SK-N-MC (cell line): Measurements from ENCODE around the gene PNPLA8.

Experiments
- EZH2 ChIP-seq: fragments of 200-600 bp; sonication (generic); IDR thresholded peaks from one replicate; pipeline ENCODE4 v1.6.1; 2017; ENCODE audit warnings: antibody characterized with exemption
- FOXP2 ChIP-seq: optimal IDR thresholded peaks from 2 replicates; pipeline ENCODE3; 2011; ENCODE audit warnings: mild to moderate bottlenecking, moderate library complexity; ENCODE audit not compliant: insufficient read depth; ENCODE audit errors: extremely low read length, control extremely low read depth
- POLR2AphosphoS5 ChIP-seq: IDR thresholded peaks from 2 replicates; pipeline ENCODE4 v1.6.1; 2012; ENCODE audit warnings: mild to moderate bottlenecking, low read depth, low read length, borderline replicate concordance

- no peak for TF ChIP-seq POLR2AphosphoS5
- no peak for TF ChIP-seq EZH2
- TF ChIP-seq FOXP2: no peak
Measured at GRCh38 chr7:108453320-108453719, 72.6 kb downstream of the PNPLA8 start.
